Stimulated activated CD4-positive, alpha-beta T cell treated with anti-CD3 and anti-CD28 coated beads, Interleukin-2, amount 100 ng/mL, for 48 hours (primary cell): ENCODE results near the gene SHKBP1.

Source experiments
- DNase-seq, 2 donors: peaks; one replicate each; pipeline ENCODE4 v3.0.0-alpha.2; 2020

The SHKBP1 gene

DNA sequence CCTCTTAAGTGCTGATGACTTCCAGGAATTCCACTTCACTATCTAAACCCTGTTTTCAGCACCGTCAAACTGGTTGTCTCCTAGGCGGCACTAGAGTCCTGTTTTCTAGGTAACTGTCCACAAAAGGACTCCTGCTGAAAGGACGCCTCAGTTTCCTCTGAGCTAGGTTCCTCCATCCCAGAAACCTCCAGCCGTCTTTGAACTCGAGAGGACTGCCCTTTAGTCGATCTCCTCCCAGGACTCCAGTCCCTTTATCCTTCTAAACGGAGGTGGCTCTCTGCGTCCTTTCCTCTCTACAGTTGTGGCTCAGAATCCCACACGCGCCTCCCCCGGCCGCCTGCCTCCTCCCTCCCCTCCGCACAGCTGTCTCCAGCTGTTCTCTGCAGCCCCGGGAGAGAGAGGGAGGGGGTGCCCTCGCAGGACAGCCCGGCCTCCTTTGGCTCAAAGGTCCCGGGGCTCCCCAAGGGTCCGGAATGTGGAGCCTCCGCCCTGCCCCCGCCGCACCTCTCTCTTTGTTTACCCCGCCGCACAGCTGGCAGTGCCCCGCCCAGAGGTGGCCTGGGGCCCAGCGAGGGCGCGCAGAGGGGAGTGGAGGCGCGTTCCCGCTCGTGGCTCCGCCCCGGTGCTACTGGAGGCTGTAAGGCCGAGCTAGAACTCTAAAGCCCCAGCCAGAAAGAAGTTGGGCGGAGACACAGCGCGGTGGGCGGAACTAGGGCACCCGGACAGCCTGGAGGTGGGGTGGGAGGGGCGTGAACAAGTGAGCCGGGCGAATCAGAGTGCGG is 26.9 kb downstream of the SHKBP1 start:
- peak; percentile 94 to 95 for DNase-seq

DNA sequence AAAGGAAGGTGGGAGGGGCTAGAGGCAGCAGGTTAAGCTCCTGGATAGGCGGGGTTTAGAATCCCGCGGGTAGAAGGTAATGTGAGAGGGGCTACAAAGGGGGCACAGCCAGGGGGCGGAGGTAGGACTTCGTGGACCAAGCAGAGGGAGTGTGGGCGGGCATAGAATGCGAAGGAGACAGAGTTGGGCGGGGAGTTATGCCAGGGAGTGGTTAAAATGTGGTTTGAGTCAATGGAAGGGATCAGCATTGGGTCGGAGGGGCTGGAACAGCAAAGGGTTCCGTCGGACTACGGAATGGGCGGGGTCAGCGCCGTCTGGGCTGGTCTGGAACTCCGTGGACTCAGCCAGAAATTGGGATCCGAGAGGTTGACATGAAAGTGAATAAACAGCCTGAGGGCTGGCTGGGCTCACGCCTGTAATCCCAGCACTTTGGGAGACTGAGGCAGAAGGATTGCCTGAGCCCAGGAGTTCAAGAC is 27.5 kb downstream of the SHKBP1 start:
- no peak for DNase-seq

DNA sequence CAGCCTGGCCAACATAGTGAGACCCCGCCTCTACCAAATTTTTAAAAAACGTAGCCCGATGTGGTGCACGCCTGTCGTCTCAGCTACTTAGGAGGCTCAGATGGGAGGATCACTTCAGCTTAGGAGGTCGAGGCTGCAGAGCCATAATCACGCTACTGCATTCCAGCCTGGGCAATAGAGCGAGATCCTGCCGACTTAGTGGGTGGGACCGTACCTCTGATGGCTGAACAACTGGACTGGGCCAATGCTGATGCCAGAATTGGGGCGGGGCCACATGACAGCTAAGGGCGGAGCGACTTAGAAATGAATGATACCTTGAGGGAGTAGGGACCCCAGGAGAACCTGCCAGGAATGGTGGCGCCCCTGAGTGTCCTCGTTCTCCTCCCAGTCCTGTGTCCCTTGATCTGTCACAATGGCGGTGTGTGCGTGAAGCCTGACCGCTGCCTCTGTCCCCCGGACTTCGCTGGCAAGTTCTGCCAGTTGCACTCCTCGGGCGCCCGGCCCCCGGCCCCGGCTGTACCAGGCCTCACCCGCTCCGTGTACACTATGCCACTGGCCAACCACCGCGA is 28.1 kb downstream of the SHKBP1 start:
- DNase-seq: no peak

DNA sequence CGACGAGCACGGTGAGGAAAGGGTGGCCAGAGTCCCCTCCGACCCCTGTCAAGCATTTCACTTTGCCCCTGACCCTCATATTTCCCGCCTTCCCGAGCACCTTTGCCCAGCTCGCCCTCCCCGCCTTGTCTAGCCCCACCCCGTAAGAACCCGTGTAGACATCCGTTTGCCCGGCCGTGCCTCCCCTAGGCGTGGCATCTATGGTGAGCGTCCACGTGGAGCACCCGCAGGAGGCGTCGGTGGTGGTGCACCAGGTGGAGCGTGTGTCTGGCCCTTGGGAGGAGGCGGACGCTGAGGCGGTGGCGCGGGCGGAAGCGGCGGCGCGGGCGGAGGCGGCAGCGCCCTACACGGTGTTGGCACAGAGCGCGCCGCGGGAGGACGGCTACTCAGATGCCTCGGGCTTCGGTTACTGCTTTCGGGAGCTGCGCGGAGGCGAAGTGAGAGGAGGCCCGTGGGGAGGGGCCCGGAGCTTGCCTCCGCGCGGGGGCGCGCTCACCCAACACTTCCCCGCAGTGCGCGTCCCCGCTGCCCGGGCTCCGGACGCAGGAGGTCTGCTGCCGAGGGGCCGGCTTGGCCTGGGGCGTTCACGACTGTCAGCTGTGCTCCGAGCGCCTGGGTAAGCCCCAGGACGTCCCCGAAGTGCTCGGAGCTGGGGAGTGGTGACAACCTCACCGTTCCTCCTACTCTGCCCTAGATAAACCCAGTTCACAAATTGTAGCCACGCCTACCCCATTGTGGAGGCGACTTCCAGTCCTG is 28.7 kb downstream of the SHKBP1 start:
- DNase-seq: peak in 1 of 2 donors; percentile 64

DNA sequence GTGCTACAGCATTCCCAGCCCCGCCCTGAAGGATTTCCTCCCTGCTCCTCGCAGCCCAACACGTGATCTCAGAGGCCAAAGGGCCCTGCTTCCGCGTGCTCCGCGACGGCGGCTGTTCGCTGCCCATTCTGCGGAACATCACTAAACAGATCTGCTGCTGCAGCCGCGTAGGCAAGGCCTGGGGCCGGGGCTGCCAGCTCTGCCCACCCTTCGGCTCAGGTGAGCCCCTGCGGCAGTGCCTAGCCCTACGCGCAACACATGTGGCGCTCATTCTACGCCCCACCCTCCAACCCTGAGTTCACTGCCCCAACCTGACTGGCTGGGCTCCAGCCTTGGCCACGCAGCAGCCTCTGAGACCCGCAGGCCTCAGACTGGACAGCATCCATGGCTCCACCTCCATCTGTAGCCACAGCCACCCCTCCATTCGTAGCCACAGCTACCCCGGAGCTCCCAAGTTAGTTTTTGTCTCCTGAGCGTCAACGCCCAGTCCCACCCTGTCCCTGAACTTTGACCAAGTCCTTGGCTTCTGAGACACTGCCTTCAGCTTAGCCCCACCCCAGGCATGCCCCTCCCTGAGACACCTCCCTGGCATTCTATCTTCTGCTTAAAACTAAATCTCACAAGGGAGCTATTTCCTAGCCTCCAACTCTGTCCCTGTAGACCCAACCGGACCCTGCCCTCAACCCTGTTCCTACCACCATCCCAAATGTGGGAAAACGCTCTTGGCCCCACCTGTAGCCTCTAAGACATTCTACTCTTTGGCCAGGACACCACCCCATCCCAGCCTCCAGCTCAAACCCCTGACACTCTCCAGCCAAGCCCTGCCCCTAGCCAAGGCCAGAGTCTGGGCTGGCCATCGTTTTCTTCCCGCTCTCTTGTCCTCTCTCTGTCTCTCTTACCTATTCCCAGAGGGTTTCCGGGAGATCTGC is 30.9 kb downstream of the SHKBP1 start:
- no peak for DNase-seq

DNA sequence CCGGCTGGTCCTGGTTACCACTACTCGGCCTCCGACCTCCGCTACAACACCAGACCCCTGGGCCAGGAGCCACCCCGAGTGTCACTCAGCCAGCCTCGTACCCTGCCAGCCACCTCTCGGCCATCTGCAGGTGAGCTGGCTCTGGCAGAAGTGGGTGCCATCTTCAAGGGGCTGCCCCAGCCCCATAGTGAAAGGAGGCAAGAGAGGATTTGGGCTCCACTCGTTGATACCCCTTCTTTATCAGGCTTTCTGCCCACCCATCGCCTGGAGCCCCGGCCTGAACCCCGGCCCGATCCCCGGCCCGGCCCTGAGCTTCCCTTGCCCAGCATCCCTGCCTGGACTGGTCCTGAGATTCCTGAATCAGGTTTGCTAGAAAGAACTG is 31.6 kb downstream of the SHKBP1 start:
- DNase-seq: no peak

DNA sequence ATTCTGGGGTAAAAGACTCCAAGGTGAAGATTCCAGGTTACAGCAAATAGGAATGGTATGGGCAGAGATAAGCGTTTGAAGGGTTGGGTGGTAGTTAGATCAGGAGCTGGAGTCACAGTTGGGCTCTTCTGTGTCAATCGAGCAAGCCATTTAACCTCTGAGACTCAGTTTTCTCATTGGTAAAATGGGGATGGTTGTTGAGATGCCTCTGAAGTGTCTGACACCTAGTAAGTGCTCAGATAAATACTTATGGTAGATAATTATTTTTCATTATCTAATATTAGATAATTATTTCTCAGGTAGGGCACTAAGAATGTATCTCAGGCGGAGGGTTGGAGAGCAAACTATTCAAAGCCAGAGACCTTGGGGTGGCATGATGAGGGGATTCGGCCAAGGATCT is 32.3 kb downstream of the SHKBP1 start:
- DNase-seq: no peak

DNA sequence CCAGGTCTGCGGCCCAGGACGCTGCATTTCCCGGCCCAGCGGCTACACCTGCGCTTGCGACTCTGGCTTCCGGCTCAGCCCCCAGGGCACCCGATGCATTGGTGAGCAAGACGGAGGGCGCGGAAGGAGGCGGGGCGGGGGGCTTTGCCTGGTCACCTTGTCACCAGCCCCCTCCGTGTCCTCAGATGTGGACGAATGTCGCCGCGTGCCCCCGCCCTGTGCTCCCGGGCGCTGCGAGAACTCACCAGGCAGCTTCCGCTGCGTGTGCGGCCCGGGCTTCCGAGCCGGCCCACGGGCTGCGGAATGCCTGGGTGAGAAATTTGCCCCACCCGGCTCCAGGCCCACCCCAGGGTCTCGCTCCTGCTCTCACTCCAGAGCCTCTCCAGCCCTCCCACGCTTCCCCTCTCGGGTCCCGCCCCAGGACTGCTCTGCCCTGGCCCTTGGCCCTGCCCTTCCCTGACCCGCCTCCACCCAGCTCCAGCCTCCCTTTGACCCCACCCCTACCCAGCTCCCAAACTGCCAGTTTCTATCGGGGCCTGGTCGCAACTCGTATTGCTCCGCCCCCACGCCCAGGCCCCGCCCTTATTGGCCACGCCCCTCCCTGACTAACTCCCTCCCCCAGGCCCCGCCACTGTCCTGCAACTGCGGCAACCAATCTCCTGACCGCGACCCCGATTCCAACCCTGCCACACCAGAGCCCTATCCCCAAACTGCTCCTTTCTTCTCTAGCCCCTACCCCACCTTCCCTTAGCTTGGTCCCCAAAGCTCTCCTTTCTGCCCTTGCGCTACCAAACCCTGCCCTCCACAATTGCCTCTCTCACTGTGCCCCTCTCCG is 33.1 kb downstream of the SHKBP1 start:
- peak; percentile 95 to 96 for DNase-seq

DNA sequence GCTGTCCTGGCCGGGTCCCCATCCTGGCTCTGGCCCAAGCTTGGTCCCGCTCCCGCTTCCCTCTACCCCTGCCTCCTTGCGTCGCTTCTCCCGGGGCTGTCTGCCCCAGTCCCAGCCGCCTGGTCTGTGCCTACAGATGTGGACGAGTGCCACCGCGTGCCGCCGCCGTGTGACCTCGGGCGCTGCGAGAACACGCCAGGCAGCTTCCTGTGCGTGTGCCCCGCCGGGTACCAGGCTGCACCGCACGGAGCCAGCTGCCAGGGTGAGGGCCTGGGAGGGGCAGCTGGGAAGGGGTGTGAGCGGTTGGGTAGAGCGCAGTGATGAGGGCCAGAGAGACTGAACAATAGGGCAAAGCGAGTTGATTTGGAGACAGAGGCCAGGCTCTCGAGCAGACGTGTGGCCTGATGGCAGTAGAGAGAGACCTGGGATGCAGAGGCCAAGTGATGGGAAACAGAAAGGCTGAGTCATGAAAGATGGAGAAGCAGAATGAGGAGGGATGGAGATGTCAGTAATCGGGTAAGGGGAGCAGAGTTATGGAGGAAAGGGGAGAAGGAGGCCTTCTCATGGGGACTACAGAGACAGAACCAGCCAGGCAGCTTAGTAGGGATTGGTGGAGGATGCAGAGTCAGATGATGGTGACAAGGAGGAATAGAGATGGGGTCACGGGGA is 33.9 kb downstream of the SHKBP1 start:
- peak in 1 of 2 donors; percentile 57 for DNase-seq

DNA sequence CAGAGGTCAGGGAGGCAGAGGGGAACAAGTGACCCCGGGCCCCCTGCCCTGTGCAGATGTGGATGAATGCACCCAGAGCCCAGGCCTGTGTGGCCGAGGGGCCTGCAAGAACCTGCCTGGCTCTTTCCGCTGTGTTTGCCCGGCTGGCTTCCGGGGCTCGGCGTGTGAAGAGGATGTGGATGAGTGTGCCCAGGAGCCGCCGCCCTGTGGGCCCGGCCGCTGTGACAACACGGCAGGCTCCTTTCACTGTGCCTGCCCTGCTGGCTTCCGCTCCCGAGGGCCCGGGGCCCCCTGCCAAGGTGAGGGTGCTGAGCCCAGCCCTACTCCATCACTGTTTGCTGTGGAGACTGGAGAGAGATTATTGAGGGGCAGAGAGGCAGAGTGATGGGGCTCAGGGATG is 34.4 kb downstream of the SHKBP1 start:
- no peak for DNase-seq

DNA sequence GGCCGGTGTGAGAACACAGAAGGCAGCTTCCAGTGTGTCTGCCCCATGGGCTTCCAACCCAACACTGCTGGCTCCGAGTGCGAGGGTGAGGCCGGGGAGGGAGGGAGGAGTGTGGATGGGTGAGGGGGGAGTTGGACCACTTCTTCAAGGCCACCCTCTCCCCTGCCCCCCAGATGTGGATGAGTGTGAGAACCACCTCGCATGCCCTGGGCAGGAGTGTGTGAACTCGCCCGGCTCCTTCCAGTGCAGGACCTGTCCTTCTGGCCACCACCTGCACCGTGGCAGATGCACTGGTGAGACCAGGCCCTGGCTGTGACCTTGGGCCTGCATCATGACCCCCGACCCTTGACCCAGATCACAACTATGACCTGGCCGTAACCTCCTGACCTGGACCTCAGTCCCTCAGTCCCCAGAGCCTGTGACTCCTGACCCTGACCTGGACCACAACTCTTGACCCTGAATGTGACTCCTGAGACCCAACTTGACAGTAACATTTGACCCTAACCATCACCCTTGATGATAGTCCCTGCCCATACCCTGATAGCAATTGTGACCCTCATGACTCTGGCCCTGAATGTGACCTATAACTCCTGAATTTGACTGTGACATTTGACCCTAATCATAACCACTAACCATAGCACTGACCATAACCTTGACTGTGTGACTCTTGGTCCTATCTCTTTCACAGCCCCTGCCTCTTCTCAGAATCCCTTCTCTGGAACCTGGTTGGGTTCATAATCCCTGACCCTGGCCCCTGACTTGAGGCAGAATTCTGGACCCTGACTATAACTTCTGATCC is 35.4 kb downstream of the SHKBP1 start:
- DNase-seq: no peak

DNA sequence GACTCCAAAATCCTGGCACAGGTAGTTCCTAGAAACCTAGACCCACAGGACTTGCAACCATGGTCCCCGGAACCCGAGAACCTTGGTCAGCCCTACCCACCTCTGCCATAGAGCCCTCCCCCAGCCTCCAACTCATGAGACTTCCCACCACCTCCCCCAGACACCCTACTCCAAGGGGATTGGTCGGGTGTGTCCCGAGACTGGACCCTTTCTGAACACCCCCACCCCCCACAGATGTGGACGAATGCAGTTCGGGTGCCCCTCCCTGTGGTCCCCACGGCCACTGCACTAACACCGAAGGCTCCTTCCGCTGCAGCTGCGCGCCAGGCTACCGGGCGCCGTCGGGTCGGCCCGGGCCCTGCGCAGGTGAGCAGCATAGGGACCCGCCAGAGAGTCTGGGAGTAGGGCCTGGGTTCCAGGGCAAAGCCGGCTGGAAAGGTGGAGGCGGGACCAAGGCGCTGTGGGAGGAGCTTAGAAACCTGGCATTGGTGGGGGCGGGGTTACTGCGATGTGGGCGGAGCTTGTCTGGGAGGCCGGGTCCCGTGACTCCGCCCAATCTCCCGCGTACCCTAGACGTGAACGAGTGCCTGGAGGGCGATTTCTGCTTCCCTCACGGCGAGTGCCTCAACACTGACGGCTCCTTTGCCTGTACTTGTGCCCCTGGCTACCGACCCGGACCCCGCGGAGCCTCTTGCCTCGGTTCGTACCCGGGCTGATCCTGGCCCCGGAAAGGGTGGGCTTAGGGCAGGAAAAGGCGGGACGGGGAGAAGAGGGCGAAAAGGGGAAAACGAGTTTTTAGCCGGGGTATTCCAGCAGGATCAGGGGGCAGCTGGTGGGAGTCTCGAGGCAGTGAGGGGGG is 36.4 kb downstream of the SHKBP1 start:
- DNase-seq: peak; percentile 82 to 87

DNA sequence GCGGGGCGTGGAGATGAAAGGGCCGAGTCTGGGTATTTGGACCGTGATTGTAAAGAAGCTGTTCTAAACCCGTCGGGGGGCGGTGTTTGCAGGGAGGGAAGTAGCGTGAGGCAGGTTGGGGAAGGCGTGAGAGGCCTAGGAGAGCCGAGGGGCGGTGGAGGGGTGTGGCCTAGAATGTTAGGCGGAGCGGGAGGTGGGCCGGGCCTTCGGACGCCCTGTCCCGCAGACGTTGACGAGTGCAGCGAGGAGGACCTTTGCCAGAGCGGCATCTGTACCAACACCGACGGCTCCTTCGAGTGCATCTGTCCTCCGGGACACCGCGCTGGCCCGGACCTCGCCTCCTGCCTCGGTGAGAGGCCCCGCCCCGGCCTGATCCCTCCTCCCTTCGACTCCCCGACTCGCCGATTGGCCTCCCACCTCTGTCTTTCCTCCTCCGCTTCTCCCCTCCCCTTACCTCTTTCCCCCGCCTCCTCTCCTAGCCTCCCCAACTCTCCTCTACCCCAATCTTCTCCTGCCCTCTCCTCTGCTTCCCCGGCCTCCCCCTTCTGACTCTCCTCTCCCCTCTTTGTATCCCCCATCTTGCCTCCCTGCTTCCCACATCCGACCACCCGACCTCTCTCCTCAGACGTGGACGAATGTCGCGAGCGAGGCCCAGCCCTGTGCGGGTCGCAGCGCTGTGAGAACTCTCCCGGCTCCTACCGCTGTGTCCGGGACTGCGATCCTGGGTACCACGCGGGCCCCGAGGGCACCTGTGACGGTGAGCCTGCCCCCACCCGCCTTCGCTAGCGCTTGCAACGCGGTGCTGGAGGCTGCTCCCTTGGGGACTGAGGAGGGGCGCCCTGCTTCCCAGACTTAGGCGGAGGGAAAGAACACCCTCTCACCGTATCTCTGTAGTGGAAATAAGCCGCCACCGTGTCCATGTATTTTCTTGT is 37.3 kb downstream of the SHKBP1 start:
- peak; percentile 80 for DNase-seq

DNA sequence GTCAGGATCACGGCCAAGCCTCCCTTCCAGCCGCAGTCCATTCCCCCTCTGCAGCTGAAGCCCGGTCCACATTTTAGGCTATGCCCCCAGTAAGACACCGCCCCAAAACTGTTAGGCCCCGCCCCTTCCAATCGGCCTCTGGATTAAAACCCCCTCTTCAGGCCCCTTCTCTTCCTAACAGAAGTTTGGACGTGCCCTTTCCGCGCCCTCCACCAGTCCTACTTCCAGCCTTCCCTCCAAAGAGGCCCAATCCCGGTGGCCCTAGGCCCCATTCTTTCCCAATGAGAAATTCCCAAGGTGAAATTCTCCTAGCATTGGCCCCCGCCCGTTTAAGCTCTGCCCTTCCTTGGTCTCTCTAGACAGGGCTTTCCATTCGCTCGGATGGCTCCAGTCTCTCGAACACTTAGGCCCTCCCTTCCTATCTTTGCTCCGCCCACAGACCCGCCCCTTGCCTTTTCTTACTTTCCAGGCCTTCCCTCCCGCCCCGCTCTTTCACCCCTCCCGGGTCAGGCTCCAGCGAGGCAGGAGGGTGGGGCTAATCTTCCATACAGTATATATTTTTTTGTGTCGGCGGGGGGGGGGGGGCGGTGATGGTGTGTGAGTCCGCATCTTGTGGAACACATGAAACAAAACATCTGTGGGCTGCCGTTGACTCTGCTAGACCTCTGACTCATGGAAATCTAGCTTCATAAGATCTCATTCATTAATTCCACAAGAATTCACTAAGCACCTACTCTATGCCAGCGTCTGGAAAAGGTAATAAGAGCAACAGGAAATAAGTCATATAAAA is 38.1 kb downstream of the SHKBP1 start:
- DNase-seq: peak; percentile 91 to 97

DNA sequence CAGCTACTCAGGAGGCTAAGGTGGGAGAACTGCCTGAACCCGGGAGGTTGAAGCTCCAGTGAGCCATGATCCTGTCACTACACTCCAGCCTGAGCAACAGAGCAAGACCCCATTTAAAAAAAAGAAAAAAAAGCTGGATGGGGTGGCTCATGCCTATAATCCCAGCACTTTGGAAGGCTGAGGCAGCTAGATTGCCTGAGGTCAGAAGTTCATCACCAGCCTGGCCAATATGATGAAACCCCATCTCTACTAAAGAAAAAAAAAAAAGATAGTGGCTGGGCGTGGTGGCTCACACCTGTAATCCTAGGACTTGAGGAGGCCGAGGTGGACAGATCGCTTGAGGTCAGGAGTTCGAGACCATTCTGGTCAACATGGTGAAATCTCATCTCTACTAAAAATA is 39.5 kb downstream of the SHKBP1 start:
- no peak for DNase-seq

DNA sequence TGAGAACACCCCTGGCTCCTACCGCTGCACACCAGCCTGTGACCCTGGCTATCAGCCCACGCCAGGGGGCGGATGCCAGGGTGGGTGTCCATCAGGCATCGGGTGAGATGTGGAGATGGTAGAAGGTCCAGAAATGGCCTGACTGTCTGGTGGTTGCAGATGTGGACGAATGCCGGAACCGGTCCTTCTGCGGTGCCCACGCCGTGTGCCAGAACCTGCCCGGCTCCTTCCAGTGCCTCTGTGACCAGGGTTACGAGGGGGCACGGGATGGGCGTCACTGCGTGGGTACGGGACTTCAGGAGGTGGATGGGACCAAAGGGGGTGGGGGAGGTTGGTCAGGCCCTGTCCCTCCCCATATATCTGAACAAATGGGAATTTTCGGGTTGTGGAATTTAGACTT is 40.3 kb downstream of the SHKBP1 start:
- DNase-seq: no peak

DNA sequence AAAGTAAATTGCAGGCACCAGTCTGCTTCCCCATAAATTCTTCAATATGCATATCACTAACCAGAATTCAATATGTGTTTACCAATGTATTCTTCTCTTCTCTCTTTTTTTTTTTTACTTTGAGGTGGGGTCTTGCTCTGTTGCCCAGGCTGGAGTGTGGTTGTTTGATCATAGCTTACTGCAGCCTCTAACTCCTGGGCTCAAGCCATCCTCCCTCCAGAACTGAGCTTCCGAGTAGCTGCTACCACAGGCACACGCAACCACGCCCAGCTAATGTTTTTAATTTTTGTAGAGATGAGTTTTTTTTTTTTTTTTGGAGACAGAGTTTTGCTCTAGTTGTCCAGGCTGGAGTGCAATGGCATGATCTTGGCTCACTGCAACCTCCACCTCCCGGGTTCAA is 41.3 kb downstream of the SHKBP1 start:
- no peak for DNase-seq
